Measurements from ENCODE around the gene DNAH12.

- TF ChIP-seq EZH2phosphoT487 (IDR thresholded peaks at IDR 0.05; ENCODE audit: borderline replicate concordance) (no peak), CTCF (IDR thresholded peaks at IDR 0.05 in 2 of 3, conservative IDR thresholded peaks at IDR 0.05 in 1 of 3; ENCODE audit: borderline replicate concordance in 1 of 3, insufficient read depth in 1 of 3, low read depth in 2 of 3, low read length in 2 of 3) (no peak), JUND (IDR thresholded peaks at IDR 0.05) (no peak), POLR2A (IDR thresholded peaks at IDR 0.05; ENCODE audit: borderline replicate concordance, extremely low read depth, insufficient read depth, insufficient read length) (no peak), ELF1 (IDR thresholded peaks at IDR 0.05; ENCODE audit: borderline replicate concordance, low read depth) (no peak), EGR1 (IDR thresholded peaks at IDR 0.05; ENCODE audit: low read depth) (no peak), SRF (IDR thresholded peaks at IDR 0.05; ENCODE audit: low read depth) (no peak), CBX3 (IDR thresholded peaks at IDR 0.05; ENCODE audit: low read depth) (no peak), MAX (IDR thresholded peaks at IDR 0.05) (no peak)
These were observed 39.4 kb upstream of the DNAH12 start for GRCh38 chr3:57583544-57583943.

Data from HCT116 (cell line).